HG02885 (cell line): Measurements from ENCODE around the gene XYLB.

Source experiments
- ATAC-seq: cut with Tn5 transposase; IDR thresholded peaks from one replicate; pipeline ENCODE4 v1.9.1; 2021; ENCODE audit warnings: mild to moderate bottlenecking; ENCODE audit not compliant: unreplicated experiment, poor library complexity

Gene XYLB

GRCh38 chr3:38361496-38361895 lies 14.9 kb downstream of the XYLB start:
- ATAC-seq: no peak

- no peak for ATAC-seq
Observed at GRCh38 chr3:38362825-38363224, 16.2 kb downstream of the XYLB start.

- ATAC-seq: no peak
Observed at GRCh38 chr3:38364721-38365400, 18.3 kb downstream of the XYLB start.

DNA sequence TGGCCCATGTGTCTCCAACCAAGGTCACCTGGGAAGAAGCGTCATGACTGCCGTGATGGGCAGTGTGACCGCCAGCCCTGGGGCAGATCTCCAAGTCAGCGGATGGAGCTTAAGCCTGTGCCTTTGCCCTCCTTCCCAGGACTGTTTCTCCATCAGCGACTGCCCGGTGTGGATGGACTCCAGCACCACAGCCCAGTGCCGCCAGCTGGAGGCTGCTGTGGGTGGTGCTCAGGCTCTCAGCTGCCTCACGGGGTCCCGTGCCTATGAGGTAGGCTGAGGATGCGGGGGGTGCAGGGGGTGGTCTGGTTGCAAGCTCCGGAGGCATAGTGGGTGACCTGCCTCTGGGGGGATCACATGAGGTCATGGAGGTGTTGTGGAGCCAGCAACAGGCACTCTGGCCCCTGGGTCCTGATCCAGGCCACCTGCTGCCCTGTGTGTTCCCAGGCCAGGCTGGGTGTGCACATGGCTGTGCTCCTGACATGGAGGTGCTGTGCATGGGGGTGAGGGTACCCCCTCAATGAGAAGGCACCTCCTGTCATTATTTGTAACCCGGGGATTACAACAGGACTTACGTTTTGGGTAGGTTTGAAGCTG lies 19.0 kb downstream of the XYLB start:
- no peak for ATAC-seq

DNA sequence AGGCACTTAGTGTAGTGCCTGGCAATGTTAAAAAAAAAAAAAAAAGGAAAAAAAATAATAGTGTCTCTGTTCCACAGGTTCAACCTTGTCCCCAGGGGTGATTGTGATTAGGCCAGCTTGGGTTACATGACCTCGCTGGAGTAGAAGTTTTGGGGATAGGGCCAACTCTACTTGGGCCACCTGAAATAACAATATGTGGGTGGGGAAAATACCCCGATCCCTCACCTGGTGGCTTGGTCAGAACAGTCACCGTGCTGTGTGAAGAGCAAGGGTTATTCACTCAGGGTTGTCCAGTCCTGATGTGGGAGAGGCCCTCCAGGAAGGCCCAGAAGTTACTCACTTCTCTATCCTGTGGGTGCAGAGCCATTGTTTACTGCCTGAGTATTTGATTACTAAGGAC lies 19.5 kb downstream of the XYLB start:
- no peak for ATAC-seq

DNA sequence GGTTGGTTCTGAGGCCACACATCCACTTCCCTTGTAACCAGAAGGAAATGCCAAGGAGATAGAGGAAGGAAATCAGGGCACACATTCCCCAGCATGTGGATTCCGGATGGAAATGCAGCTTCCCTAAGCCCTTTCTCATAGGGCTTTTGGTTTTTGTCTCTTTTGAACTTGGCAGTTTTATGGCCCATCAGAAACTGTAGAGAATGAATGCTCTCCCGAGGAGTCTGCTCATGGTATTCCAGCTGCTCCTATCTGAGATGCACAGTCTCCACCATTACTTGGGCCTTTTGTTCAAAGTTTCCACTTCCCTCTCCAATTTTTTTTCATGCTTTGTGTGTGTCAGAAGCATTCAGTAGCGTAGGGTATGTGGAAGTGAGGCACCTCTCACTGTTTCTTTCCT lies 21.2 kb downstream of the XYLB start:
- ATAC-seq: no peak

DNA sequence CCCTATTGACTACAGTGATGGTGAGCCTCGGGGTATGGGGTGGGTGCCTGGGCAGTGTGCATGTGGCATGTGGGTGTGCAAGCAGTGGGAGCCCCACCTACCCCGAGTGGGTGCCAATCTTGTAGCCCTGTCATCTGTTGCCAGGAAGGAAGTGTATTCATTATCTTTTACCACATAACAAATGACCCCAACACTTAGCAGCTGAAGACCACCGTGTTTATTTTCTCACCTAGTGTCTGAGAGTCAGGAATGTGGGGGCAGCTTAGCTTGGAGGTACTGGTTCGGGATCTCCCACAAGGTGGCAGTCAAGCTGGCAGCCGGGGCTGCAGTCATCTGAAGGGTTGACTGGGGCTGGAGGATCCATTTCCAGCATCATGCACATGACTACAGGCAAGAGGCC lies 21.7 kb downstream of the XYLB start:
- no peak for ATAC-seq

GRCh38 chr3:38369186-38369585 lies 22.6 kb downstream of the XYLB start:
- no peak for ATAC-seq

- no peak for ATAC-seq
Observed at GRCh38 chr3:38370149-38370548, 23.6 kb downstream of the XYLB start.

DNA sequence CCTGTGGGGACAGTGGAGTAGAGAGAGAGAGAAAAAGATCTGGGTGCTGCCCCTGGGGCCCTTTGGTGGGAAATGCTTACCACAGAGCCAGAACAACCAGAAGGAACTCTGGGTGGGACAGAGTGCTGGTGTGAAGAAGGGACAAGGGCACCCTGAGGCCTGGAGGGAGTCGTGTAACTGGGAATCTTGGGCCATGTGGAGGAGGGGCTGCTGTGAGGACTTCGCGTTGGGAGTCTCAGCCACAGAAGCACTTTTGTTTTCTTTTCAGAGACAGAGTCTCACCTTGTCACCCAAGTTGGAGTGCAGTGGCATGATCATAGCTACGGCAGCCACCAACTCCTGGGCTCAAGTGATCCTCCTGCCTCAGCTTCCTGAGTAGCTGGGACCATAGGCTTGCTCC lies 24.3 kb downstream of the XYLB start:
- ATAC-seq: no peak

DNA sequence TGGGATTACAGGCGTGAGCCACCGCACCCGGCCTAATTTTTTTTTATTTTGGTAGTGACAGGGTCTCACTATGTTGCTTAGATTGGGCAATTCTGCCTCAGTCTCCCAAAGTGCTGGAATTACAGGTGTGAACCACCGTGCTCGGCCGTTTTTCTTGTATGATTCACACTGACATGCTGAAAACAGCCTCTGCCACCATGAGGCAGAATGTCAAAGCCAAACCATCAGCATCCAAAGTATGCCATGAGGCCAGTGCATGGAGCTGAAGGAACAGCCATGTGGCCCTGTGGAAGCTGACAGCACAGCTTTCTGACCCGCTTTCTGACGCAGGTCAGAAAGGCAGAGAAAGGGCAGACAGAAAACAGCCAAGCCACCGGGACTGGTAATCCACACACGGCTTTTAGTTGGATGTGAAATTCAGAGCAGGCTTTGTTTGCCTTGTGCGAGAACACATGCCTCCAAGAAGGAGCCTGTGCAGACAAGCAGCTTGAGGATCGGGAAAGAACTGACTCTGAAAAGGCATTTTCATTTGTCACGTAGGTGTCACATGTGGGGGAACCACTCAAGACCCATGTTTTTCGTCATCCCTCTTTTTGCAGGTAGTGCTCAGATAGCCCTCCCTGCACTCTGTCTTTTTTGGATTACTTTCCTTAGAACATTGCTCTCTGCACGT lies 25.1 kb downstream of the XYLB start:
- ATAC-seq: no peak

DNA sequence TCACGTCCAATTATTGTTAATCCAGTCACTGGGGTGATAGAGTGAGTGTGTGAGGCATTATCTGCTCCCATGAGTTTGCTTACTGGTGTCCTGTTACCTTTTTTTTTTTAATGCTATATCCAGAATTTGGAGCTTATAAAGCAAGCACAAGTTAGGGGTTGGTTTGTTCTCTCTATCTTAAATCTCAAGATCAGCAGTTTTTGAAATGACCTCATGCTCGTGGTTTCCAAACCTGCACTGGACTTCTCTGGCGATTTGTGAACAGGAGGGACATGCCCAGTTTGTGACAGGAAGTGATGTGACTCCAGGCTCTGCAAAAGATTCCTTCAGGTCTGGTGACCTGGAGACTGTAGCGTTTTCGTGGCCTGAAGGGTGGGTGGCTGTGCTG lies 25.6 kb downstream of the XYLB start:
- no peak for ATAC-seq

DNA sequence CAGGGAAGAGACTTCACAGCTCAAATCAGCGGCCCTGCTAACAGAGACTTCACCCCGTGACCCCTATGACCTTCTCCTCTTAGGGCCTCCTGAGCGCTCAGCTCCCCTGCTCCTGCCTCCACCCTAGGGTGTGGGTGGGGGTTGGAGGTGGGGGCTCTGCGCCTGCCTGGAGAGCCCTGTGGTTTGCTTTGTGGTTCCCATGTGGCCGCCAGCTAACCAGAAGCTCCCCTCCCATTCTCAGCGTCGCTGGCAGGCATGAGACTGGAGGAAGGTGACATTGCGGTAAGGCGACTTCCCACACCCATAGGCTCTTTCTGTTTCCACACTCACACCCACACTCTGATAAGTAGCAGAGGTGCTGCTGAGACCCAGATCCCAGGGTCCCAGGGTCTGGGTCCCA lies 27.6 kb downstream of the XYLB start:
- ATAC-seq: peak; percentile 77

DNA sequence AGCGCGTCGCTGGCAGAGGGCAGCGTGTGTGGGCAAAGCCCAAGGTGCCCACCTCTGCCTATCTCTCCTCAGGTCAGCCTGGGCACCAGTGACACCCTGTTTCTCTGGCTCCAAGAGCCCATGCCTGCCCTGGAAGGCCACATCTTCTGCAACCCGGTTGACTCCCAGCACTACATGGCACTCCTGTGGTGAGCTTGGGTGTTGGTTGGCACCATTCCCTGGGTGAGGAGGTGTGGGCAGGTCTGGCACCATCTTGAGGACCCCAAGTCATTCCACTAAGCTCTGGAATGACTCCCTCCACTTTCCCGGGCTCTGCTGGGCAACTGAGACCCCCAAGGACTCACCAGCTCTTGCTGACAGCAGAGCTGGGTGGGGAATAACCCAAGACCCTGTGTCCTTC lies 28.5 kb downstream of the XYLB start:
- ATAC-seq: no peak

DNA sequence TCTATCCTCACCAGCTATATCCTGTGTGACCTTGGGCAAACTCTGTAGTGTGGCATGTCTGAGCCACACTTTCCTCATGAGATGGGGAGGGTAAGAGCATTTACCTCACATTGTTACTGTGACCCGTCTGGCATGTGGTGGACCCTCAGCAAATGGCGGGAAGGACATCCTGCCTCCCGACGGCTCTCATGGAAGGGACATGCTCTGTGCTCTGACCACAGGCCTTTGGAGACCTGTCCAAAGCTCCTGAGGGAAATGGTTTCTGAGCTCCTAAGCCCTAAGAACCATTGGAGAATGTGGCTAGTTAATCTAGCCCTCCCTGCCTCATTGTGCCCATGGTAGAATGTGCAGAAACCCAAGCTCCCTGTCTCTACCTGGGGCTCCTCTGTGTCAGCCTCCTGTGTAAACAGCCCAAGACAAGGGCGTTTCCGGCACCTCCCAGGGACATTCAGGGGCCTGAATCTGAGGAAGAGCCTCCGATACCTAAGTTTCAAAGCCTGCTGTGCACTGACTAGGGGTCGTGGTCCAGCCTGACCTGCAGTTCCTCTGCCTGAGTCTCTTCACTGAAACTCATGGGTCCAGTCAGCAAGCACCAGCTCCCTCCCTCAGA lies 29.0 kb downstream of the XYLB start:
- ATAC-seq: no peak

DNA sequence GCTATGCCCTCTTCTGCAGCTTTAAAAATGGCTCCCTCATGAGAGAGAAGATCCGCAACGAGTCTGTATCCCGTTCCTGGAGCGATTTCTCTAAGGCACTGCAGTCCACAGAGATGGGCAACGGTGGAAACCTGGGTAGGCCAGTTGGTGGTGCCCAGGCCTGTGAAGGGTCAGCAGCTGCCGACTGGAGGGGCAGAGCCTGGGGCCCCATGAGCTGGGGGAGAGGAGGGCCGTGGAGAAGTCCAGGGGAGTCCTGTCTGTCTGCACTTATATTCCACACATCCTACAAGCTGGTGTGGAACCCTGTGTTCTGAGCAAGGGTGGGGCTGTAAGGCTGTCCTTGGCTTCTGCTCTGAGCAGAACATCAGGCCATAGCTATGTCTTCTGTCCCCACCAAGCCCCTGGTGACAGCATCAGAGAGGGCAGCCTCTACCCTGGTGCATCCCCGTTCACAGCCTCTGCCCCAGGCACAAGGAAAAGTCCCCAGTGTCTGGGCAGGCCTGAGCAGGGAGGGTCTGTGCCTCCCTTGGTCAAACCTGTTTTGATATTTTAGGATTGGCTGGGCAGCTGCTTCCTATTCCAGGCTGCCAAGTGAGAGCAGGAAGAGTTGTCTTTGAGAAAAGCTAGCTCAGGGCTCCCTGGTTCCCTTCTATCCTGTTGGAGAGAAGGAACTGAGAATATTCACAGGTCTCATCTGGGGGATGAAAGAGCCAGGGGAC lies 29.7 kb downstream of the XYLB start:
- no peak for ATAC-seq

DNA sequence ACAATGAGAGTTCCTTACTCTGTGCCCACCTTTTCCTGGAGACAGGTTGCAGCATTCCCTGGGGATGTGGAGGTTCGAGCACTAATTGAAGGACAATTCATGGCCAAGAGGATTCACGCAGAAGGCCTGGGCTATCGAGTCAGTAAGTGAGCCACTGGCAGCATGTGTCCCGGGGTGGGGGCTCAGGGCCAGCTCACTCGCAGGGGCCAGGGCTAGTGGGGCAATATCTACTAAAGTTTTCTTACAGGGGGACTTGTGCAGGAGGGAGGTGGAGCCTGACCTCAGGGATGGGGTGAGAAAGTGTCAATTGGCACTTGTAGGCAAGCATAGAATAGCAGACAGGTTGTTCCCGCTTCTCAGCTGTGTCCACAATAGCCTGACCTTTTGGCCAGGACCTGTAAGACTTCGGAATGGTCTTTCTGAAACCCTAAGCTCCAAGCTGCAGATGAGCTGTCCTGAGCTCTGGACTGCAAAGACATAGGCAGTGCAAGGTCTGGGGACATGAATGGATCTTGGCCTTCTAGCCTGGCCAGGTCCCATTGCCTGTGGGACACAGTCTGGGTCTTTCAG lies 32.7 kb downstream of the XYLB start:
- no peak for ATAC-seq

- ATAC-seq: no peak
Observed at GRCh38 chr3:38382506-38383080, 36.0 kb downstream of the XYLB start.

GRCh38 chr3:38383156-38383875 lies 36.7 kb downstream of the XYLB start:
- no peak for ATAC-seq
